Right hindlimb (tissue), 1 donor: ENCODE data around the gene GRIN3A.
A peak's percentile ranks its signal among the peaks of the same experiment; 100 is the strongest.

Experiments used
- DNase-seq: peaks from one replicate; pipeline ENCODE4 v3.0.0-alpha.2; 2018

GRIN3A gene

GRCh38 chr9:101702257-101702656, 36.2 kb downstream of the GRIN3A start:
- no peak for DNase-seq

- no peak for DNase-seq
Measured at GRCh38 chr9:101693546-101694336, 44.7 kb downstream of the GRIN3A start.

GRCh38 chr9:101691657-101692056, 46.8 kb downstream of the GRIN3A start:
- no peak for DNase-seq

- no peak for DNase-seq
Measured at GRCh38 chr9:101689039-101689438, 49.4 kb downstream of the GRIN3A start.

GRCh38 chr9:101684665-101685064, 53.8 kb downstream of the GRIN3A start:
- no peak for DNase-seq

- DNase-seq: no peak
Measured at GRCh38 chr9:101683236-101683635, 55.2 kb downstream of the GRIN3A start.

- DNase-seq: no peak
Measured at GRCh38 chr9:101677861-101678260, 60.6 kb downstream of the GRIN3A start.

GRCh38 chr9:101675341-101675740, 63.1 kb downstream of the GRIN3A start:
- no peak for DNase-seq

GRCh38 chr9:101674165-101674564, 64.3 kb downstream of the GRIN3A start:
- DNase-seq: no peak

- no peak for DNase-seq
Measured at GRCh38 chr9:101673642-101674041, 64.8 kb downstream of the GRIN3A start.

- peak; percentile 24 for DNase-seq
Measured at GRCh38 chr9:101671567-101671966, 66.9 kb downstream of the GRIN3A start.

GRCh38 chr9:101668421-101668820, 70.0 kb downstream of the GRIN3A start:
- DNase-seq: no peak

- no peak for DNase-seq
Measured at GRCh38 chr9:101664453-101664852, 74.0 kb downstream of the GRIN3A start.

- DNase-seq: no peak
Measured at GRCh38 chr9:101652601-101653175, 85.8 kb downstream of the GRIN3A start.

- no peak for DNase-seq
Measured at GRCh38 chr9:101650142-101650541, 88.3 kb downstream of the GRIN3A start.

- no peak for DNase-seq
Measured at GRCh38 chr9:101648493-101648892, 90.0 kb downstream of the GRIN3A start.

- DNase-seq: no peak
Measured at GRCh38 chr9:101639785-101640665, 98.4 kb downstream of the GRIN3A start.

- no peak for DNase-seq
Measured at GRCh38 chr9:101639311-101639710, 99.1 kb downstream of the GRIN3A start.

GRCh38 chr9:101636247-101636646, 102.2 kb downstream of the GRIN3A start:
- no peak for DNase-seq

- DNase-seq: no peak
Measured at GRCh38 chr9:101635473-101635872, 103.0 kb downstream of the GRIN3A start.

- DNase-seq: no peak
Measured at GRCh38 chr9:101634741-101635409, 103.6 kb downstream of the GRIN3A start.

GRCh38 chr9:101632611-101633010, 105.8 kb downstream of the GRIN3A start:
- DNase-seq: no peak

- no peak for DNase-seq
Measured at GRCh38 chr9:101631892-101632291, 106.6 kb downstream of the GRIN3A start.
